HG03039 (cell line): ENCODE results near the gene DIP2B.

Experiments
- ATAC-seq: cut with Tn5 transposase; IDR thresholded peaks from one replicate; pipeline ENCODE4 v1.9.1; 2021; ENCODE audit warnings: mild to moderate bottlenecking, moderate library complexity; ENCODE audit not compliant: unreplicated experiment

The DIP2B gene

DNA sequence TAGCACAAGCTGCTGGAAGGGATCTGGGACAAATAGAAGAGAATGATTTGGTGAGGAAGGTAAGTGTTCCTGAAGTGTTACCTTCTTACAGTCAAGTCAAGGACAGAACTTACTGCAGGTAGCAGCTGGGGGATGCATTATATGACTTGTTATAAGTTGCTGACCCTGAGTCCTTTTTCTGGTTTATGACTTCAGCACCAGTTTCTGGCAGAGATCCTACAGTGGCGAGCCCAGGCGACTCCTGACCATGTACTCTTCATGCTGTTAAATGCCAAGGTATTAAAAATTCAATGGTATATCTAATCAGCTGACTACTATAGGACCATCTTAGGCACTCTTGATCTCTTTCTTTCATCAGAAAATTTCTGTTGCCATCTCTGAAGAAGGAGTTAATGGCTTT, 214.0 kb downstream of the DIP2B start:
- ATAC-seq = no peak

GRCh38 chr12:50720085-50720484, 215.3 kb downstream of the DIP2B start:
- no peak for ATAC-seq

GRCh38 chr12:50720501-50720900, 215.7 kb downstream of the DIP2B start:
- ATAC-seq = no peak

GRCh38 chr12:50723865-50724264, 219.1 kb downstream of the DIP2B start:
- ATAC-seq = no peak

DNA sequence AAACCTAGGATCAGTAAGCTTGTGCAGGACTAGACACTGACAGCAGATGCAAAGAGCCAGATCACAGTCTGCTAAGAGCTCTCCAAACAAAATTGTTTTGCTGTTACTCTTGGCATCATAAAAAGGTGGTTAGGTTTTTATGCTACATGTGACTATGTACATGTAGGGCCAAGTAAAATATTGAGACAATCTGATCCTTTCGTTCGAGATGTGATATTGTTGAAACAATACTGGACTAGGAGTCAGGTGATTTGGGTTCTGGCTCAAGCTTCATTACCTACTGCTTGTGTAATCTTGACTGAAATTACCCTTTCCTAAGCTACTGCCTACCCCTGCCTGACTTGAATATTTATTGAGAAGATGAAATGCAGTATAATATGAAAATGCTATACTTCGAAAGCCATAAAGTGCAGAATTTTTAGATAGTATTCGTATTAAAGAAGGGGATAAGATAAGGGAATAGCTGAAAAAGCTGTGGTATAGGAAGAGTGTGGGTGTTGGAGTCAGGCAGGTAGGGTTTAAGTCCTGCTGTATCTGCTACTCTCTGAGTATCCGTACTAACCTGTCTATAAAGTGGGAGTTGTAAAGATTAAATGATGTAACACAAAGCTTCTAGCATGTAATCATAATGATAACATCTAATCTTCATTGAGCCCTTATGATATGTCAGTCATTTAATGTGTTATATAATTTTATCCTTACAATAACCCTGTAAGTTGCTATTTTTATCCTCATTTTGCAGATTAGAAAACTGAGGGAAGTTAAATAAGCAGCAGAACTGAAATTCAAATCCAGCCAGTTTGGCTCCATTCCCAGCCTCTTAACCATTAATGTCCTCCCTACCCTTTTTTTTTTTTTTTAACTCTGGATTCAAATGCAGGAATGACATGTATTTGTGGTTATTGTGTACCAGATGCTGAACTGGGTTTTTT, 220.5 kb downstream of the DIP2B start:
- no peak for ATAC-seq

- ATAC-seq = no peak
Observed at GRCh38 chr12:50727466-50727865, 222.7 kb downstream of the DIP2B start.

- ATAC-seq = no peak
Observed at GRCh38 chr12:50728417-50728816, 223.6 kb downstream of the DIP2B start.

- ATAC-seq = no peak
Observed at GRCh38 chr12:50728841-50729240, 224.1 kb downstream of the DIP2B start.

- ATAC-seq = no peak
Observed at GRCh38 chr12:50732591-50732990, 227.8 kb downstream of the DIP2B start.

DNA sequence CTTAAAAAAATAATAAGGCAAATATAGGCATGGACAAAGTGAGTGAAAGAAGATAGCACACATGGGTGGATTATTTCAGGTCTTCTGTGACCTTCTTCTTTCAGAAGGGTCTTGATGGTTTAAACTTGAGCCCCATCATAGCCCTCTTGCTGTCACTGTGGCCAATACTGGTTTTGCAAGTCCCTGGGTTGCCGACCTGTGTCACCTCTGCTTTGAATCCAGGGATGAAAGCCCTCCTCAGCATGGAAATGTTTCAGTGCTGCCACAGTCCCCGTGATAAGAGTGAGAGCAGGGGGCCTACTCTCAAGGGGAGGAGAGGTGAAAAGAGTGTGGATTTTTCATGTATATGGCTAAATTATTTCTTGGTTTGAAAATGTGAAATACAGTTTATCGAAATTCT, 228.9 kb downstream of the DIP2B start:
- ATAC-seq = no peak

- no peak for ATAC-seq
Observed at GRCh38 chr12:50734409-50735263, 229.9 kb downstream of the DIP2B start.

DNA sequence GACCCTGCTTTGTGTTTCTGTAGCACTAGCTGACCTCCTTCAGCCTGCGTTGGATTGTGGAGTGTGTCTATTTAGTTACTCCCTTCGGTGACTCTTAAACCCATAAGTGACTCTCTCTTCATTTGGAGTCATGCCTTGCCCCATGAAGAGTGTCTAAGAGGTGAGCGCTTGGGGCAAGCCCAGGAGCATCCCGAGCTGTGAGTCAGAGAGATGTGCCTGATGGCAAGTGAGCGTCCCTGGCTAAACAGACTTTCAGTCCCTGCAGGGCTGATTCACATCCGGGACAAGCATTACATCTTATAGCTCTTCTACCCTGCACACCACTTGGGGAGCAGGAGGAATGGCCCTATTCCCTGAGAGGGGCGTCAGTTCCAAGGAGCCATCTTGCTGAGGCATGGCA, 234.8 kb downstream of the DIP2B start:
- ATAC-seq = no peak

- no peak for ATAC-seq
Observed at GRCh38 chr12:50740307-50740706, 235.5 kb downstream of the DIP2B start.

DNA sequence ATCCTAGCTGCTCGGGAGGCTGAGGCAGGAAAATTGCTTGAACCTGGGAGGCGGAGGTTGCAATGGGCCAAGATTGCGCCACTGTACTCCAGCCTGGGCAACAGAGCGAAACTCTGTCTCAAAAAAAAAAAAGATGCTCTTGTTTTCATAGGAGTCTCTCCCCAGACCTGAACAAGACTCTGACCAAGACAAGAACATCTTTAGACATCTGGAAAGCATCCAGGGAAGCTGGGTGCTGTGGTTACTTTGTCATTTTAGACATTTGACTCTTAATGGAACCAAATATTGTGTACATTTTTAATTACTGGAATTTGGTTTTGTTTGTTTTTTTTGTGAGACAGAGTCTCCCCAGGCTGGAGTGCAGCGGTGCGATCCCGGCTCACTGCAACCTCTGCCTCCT, 238.0 kb downstream of the DIP2B start:
- no peak for ATAC-seq

GRCh38 chr12:50745861-50746260, 241.1 kb downstream of the DIP2B start:
- no peak for ATAC-seq

DNA sequence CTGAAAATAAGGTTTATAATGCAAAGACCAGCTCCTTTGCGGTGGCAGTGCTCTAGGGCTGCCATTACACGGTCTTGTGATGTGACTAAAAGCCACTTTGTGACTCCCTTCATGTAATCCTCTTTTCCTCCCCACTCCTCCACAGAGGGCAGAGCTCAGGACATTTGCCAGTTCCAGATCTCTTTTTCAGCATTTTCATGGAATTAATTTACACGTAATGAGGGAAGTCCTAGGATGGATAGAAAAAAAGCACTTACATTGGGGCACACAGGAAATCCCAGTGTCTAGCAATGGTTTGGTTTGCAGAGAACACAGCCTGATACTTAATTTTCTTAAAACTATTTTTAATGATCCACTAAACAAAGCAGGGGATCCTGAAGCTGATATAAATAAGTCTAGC, 241.6 kb downstream of the DIP2B start:
- no peak for ATAC-seq

- ATAC-seq = no peak
Observed at GRCh38 chr12:50747817-50748216, 243.0 kb downstream of the DIP2B start.

DNA sequence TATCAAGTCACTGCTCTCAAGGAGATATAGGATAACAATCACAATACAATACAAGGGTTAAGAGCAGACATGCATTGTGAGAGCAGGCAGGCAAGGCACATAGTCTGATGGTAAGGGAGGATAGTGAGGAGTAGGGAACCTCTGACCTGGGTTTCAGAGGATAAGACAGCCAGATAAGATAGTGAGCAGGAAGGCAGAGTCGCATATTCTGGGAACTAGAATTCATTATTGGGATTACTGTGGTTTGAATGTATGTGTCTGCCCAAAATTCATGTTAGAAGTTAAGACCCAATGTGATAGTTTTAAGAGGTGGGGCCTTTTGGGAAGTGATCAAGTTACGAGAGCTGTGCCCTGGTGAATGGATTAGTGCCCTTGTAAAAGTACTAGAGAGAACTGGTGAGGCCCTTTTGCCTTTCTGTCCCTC, 244.7 kb downstream of the DIP2B start:
- ATAC-seq = no peak

DNA sequence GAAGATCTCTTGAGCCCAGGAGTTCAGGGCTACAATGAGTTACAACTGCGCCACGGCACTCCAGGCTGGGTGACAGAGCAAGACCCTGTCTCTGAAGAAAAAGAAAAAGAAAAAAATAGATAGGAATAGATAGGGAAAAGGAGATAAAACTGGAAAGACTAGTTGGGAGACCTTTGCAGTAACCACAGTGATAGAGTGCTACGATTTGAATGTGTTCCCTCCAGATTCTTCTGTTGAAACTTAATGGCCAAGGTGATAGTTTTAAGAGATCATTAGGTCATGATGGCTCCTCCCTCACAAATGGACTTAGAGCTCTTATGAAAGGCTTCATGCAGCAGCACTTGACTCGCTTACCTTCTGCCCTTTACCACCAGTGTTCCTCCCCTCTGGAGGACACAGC, 245.6 kb downstream of the DIP2B start:
- ATAC-seq = no peak

- no peak for ATAC-seq
Observed at GRCh38 chr12:50751948-50752721, 247.3 kb downstream of the DIP2B start.

- no peak for ATAC-seq
Observed at GRCh38 chr12:50753232-50753769, 248.5 kb downstream of the DIP2B start.
